DOHH2 (cell line): ENCODE data around the gene OR4C45.
"Not testable (repeated sequence)": the region's sequence is repeated elsewhere in the genome, so short reads cannot be mapped to it uniquely, and the experiment has no call there.

Experiments used
- H3F3A ChIP-seq: fragments of 200-600 bp; sonication (generic), shearing (Covaris generic); 2 replicates; pipeline ENCODE4 v1.6.0; 2016; ENCODE audit warnings: antibody characterized with exemption, mild to moderate bottlenecking; ENCODE audit not compliant: control insufficient read depth, insufficient read depth
- H3K27ac ChIP-seq: fragments of 200-600 bp; sonication (generic); 2 replicates; pipeline ENCODE4 v1.5.1; 2014; ENCODE audit warnings: low read depth, mild to moderate bottlenecking, low read length, moderate library complexity
- H3K27me3 ChIP-seq: fragments of 200-600 bp; sonication (generic); 2 replicates; pipeline ENCODE4 v1.6.1; 2014; ENCODE audit warnings: mild to moderate bottlenecking, low read length, mixed read lengths; ENCODE audit not compliant: control insufficient read depth
- H3K36me3 ChIP-seq: fragments of 200-600 bp; sonication (generic); 2 replicates; pipeline ENCODE4 v1.6.1; 2014; ENCODE audit warnings: mild to moderate bottlenecking, low read length, moderate library complexity, mixed read lengths; ENCODE audit not compliant: control insufficient read depth
- H3K4me1 ChIP-seq: fragments of 200-600 bp; sonication (generic); 2 replicates; pipeline ENCODE4 v1.6.1; 2014; ENCODE audit warnings: mild to moderate bottlenecking, low read length, mixed read lengths; ENCODE audit not compliant: control insufficient read depth
- H3K4me2 ChIP-seq: fragments of 200-600 bp; sonication (generic); 2 replicates; pipeline ENCODE4 v1.6.0; 2014; ENCODE audit warnings: mild to moderate bottlenecking, low read length, moderate library complexity
- H3K4me3 ChIP-seq: fragments of 200-600 bp; sonication (generic); 2 replicates; pipeline ENCODE4 v1.5.1; 2014; ENCODE audit warnings: mild to moderate bottlenecking, low read length, mixed read lengths
- H3K79me2 ChIP-seq: fragments of 200-600 bp; sonication (generic); 2 replicates; pipeline ENCODE4 v1.6.1; 2014; ENCODE audit warnings: mild to moderate bottlenecking, low read length, mixed read lengths; ENCODE audit not compliant: control insufficient read depth
- H3K9me2 ChIP-seq: fragments of 200-600 bp; sonication (generic); replicated peaks from 2 replicates; pipeline ENCODE4 v1.6.1; 2014; ENCODE audit warnings: mild to moderate bottlenecking, low read length, mixed read lengths; ENCODE audit not compliant: control insufficient read depth
- H3K9me3 ChIP-seq: fragments of 200-600 bp; sonication (generic); 2 replicates; pipeline ENCODE4 v1.6.1; 2014; ENCODE audit warnings: antibody characterized with exemption, low read length, mixed read lengths; ENCODE audit not compliant: control insufficient read depth, insufficient read depth
- H4K20me1 ChIP-seq: fragments of 200-600 bp; sonication (generic); 2 replicates; pipeline ENCODE4 v1.6.0; 2014; ENCODE audit warnings: low read depth, mild to moderate bottlenecking, antibody characterized with exemption, low read length, moderate library complexity; ENCODE audit not compliant: control insufficient read depth, insufficient read depth
- CTCF ChIP-seq: fragments of 200-600 bp; sonication (generic); IDR thresholded peaks from one replicate; pipeline ENCODE4 v1.5.1; 2014; ENCODE audit warnings: antibody characterized with exemption, mild to moderate bottlenecking, low read depth, low read length; ENCODE audit not compliant: poor library complexity, severe bottlenecking
- EZH2phosphoT487 ChIP-seq: fragments of 200-600 bp; sonication (generic); IDR thresholded peaks from 2 replicates; pipeline ENCODE4 v1.6.1; 2017; ENCODE audit warnings: borderline replicate concordance, mild to moderate bottlenecking, antibody characterized with exemption, low read length, moderate library complexity, mixed read lengths

Gene OR4C45

GRCh38 chr11:50074161-50074560 is 41.5 kb downstream of the OR4C45 start:
- H4K20me1 ChIP-seq: no peaks in the 10 kb centered on the region
- no peaks in the 10 kb centered on the region for H3K27me3 ChIP-seq
- H3F3A ChIP-seq: no peaks in the 10 kb centered on the region
- H3K36me3 ChIP-seq: no peaks in the 10 kb centered on the region
- no peak overlapping the region for H3K27ac ChIP-seq
- H3K4me1 ChIP-seq: no peaks in the 10 kb centered on the region
- H3K79me2 ChIP-seq: no peaks in the 10 kb centered on the region
- no peaks in the 10 kb centered on the region for H3K9me2 ChIP-seq
- H3K9me3 ChIP-seq: peaks cover 5% of the 10 kb centered on the region; the same call in 1 of the 2 replicates
- TF ChIP-seq EZH2phosphoT487: no peak
- TF ChIP-seq CTCF: no peak
- H3K4me3 ChIP-seq: no peak overlapping the region
- no peak overlapping the region for H3K4me2 ChIP-seq

GRCh38 chr11:50075856-50076255 is 43.2 kb downstream of the OR4C45 start:
- no peak overlapping the region for H3K4me3 ChIP-seq
- H3K9me3 ChIP-seq: peaks cover 5% of the 10 kb centered on the region; the same call in 1 of the 2 replicates
- no peaks in the 10 kb centered on the region for H3K27me3 ChIP-seq
- H3K79me2 ChIP-seq: no peaks in the 10 kb centered on the region
- H3K4me2 ChIP-seq: no peak overlapping the region
- H3K9me2 ChIP-seq: no peaks in the 10 kb centered on the region
- no peaks in the 10 kb centered on the region for H3K4me1 ChIP-seq
- no peaks in the 10 kb centered on the region for H4K20me1 ChIP-seq
- H3K36me3 ChIP-seq: no peaks in the 10 kb centered on the region
- no peak overlapping the region for H3K27ac ChIP-seq
- H3F3A ChIP-seq: no peaks in the 10 kb centered on the region
- no peak for TF ChIP-seq CTCF

DNA sequence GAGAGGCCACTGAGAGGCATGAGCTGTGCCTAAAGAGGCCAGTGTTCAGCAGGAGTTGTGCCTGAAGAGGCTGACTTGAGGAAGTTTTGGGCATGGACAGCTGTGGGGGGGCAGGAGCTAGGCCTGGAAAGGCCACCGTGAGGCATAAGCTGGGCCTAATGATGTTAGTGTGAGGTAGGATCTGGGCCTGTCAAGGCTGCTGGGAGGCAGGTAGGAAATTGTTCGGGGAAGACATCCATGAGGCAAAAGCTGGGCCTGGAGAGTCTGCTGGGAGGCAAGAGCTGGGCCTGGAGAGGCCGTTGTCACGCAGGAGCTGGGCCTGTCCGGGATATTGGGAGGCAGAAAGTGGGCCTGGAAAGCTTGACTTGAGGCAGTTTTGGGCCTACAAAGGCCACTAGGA is 44.9 kb downstream of the OR4C45 start:
- H3K27ac ChIP-seq: no peak overlapping the region
- H3K79me2 ChIP-seq: no peaks in the 10 kb centered on the region
- no peaks in the 10 kb centered on the region for H3K9me2 ChIP-seq
- no peaks in the 10 kb centered on the region for H3K27me3 ChIP-seq
- H3K4me2 ChIP-seq: no peak overlapping the region
- H3K4me3 ChIP-seq: no peak overlapping the region
- H3K4me1 ChIP-seq: no peaks in the 10 kb centered on the region
- no peaks in the 10 kb centered on the region for H4K20me1 ChIP-seq
- H3F3A ChIP-seq: no peaks in the 10 kb centered on the region
- H3K36me3 ChIP-seq: no peaks in the 10 kb centered on the region
- H3K9me3 ChIP-seq: peaks cover 5% of the 10 kb centered on the region; the same call in 1 of the 2 replicates
- TF ChIP-seq CTCF: no peak
- no peak for TF ChIP-seq EZH2phosphoT487

DNA sequence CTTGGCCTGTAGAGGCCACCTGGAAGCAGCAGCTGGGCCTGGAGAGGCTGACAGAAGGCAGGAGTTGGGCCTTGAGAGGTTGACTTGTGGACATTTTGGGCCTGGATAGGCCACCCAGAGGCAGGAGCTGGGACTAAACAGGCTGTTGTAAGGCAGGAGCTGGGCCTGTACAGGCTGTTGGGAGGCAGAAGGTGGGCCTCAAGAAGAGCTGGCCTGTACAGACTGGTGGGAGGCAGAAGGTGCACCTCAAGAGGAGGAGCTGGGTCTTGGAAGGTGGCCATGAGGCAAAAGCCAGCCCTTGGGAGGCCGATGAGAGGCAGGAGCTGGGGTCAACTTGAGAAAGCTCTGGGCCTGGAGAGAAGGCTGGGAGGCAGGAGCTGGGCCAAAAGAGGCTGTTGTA is 45.3 kb downstream of the OR4C45 start:
- H3K79me2 ChIP-seq: no peaks in the 10 kb centered on the region
- no peak for TF ChIP-seq EZH2phosphoT487
- no peak for TF ChIP-seq CTCF
- H3K9me2 ChIP-seq: no peaks in the 10 kb centered on the region
- H3K36me3 ChIP-seq: no peaks in the 10 kb centered on the region
- peaks cover 5% of the 10 kb centered on the region; the same call in 1 of the 2 replicates for H3K9me3 ChIP-seq
- H4K20me1 ChIP-seq: no peaks in the 10 kb centered on the region
- no peaks in the 10 kb centered on the region for H3K27me3 ChIP-seq
- no peak overlapping the region for H3K4me3 ChIP-seq
- no peaks in the 10 kb centered on the region for H3K4me1 ChIP-seq
- H3F3A ChIP-seq: no peaks in the 10 kb centered on the region
- H3K4me2 ChIP-seq: no peak overlapping the region
- no peak overlapping the region for H3K27ac ChIP-seq

- H3K4me2 ChIP-seq, H3K27ac ChIP-seq, H3K36me3 ChIP-seq, H3K9me3 ChIP-seq, H3K27me3 ChIP-seq, H3K79me2 ChIP-seq, H3F3A ChIP-seq, H3K4me1 ChIP-seq, H3K4me3 ChIP-seq, H4K20me1 ChIP-seq, H3K9me2 ChIP-seq: not testable (repeated sequence)
Observed at GRCh38 chr11:50078946-50079345, 46.3 kb downstream of the OR4C45 start.
